A549 treated with Mapracorat at 1 μM for 4 hours (cell line): Measurements from ENCODE around the gene GPD1L. TPM values are rescaled to one million over a fixed set of nuclear protein-coding genes. Genes with fewer than 3 reads are reported as not detected.

ENCODE experiments used
- total RNA-seq: library from RNA; stranded (reverse); fragments of 200-300 nt; extraction: Qiagen RNA extraction; gene quantifications from 5 replicates; pipeline ENCODE4 v1.2.3, GENCODE V29; 2022

GPD1L gene
- 16.1 to 21.8 TPM (median 20.1 TPM) in 5 replicates for total RNA-seq

DNA sequence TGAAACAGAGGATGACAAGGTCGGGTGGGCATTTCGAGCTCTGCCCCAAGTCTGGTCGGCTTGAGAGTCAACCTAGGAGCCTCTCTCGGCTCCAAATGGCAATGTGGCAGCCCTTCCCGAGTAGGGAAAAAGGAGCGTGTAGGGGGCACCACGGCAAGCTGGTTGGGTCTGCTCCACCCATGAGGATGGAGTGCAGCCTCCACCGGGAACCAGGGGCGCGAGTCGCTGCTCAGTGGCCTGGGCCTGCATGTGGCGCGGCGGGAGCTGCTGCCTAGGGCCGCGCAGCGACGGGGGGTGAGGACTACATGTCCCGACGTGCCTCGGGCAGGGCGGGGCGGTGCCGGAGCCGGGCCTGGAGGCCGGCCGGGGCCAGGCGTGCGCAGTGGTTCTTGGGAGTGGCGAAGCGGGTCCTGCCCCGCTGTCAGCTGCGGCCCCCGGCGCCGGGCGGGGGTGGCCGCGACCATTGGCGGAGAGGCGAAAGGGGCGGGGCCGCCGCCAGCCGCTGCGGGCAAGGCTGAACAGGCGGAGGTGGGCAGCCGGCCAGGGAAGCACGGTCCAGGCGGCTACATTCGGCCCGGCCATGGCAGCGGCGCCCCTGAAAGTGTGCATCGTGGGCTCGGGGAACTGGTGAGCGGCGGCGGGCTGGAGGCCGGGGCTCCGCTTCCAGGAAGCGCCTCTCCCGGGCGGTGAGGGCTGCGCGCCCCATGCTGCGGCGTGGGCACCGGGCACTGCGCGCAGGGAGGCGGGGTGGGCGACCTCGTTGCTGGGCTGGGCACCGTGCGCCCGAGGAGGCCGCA lies at the start of gene GPD1L:
GPD1L (plus strand) TSS at position 489 of the 797 bp plus-strand sequence; CDS start at position 581, 92 bp downstream.

Other genes starting within 250 kb of the GPD1L start
- gene OSBPL10, start 125.4 kb upstream of the GPD1L start, total RNA-seq: 16.0 to 22.9 TPM (median 18.7 TPM) in 5 replicates
- 1.1 to 1.4 TPM (median 1.2 TPM) in 5 replicates for gene ZNF860, start 124.9 kb upstream of the GPD1L start, total RNA-seq
- 8.2 to 14.4 TPM (median 13.4 TPM) in 5 replicates for gene CMTM8, start 132.1 kb downstream of the GPD1L start, total RNA-seq